SU-DHL-6 (cell line): ENCODE results near the gene HMGN4.

ENCODE experiments used
- EZH2phosphoT487 ChIP-seq: fragments of 200-600 bp; sonication (generic), shearing (Covaris generic); conservative IDR thresholded peaks from 2 replicates; pipeline ENCODE4 v1.6.1; 2018; ENCODE audit warnings: mild to moderate bottlenecking, antibody characterized with exemption, low read length, moderate library complexity, mixed read lengths
- TF ChIP-seq, protein P1 (sequence below): fragments of 200-600 bp; sonication (generic); IDR thresholded peaks from one replicate; pipeline ENCODE4 v1.5.1; 2017; ENCODE audit warnings: antibody characterized with exemption, mild to moderate bottlenecking, low read length, moderate library complexity; ENCODE audit not compliant: insufficient read depth, poor library complexity, severe bottlenecking

DNA sequence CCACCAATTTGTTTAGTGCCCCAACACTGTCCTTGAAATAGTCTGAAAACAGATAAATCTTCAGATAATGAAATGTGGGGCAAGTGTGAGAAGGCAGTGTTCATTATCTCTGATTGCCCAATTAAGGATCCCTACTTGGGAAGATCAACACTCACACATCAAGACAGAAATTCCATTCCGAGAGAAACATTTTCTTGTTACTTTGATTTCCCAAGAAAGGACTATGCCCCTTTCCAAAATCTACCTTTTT is 16.2 kb downstream of the HMGN4 start:
- TF ChIP-seq, protein P1, sequence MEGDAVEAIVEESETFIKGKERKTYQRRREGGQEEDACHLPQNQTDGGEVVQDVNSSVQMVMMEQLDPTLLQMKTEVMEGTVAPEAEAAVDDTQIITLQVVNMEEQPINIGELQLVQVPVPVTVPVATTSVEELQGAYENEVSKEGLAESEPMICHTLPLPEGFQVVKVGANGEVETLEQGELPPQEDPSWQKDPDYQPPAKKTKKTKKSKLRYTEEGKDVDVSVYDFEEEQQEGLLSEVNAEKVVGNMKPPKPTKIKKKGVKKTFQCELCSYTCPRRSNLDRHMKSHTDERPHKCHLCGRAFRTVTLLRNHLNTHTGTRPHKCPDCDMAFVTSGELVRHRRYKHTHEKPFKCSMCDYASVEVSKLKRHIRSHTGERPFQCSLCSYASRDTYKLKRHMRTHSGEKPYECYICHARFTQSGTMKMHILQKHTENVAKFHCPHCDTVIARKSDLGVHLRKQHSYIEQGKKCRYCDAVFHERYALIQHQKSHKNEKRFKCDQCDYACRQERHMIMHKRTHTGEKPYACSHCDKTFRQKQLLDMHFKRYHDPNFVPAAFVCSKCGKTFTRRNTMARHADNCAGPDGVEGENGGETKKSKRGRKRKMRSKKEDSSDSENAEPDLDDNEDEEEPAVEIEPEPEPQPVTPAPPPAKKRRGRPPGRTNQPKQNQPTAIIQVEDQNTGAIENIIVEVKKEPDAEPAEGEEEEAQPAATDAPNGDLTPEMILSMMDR: no peak
- no peak for TF ChIP-seq EZH2phosphoT487
